HepG2 (cell line): ENCODE results near the gene MOV10L1.

Experiments used
- BORCS8-MEF2B ChIP-seq: sonication (generic); formaldehyde crosslinking; IDR thresholded peaks from 2 replicates; pipeline ENCODE4 v1.8.0; 2022; ENCODE audit warnings: mild to moderate bottlenecking, missing genetic modification reagents
- CTCF ChIP-seq: sonication (generic); formaldehyde crosslinking; IDR thresholded peaks from 2 replicates; pipeline ENCODE4 v1.5.0; 2020; ENCODE audit warnings: mild to moderate bottlenecking, missing genetic modification reagents, moderate library complexity
- E2F1 ChIP-seq: sonication (generic); formaldehyde crosslinking; IDR thresholded peaks from 2 replicates; pipeline ENCODE4 v1.5.0; 2020; ENCODE audit warnings: missing genetic modification reagents
- ESRRA ChIP-seq: sonication (generic); formaldehyde crosslinking; IDR thresholded peaks from 2 replicates; pipeline ENCODE4 v1.5.1; 2020; ENCODE audit warnings: mild to moderate bottlenecking, low read depth, missing genetic modification reagents
- HNRNPH1 ChIP-seq: fragments of 200-400 bp; formaldehyde crosslinking; optimal IDR thresholded peaks from 2 replicates; pipeline ENCODE3; 2017; ENCODE audit warnings: mild to moderate bottlenecking, low read depth, low read length
- JUN ChIP-seq: sonication (generic); formaldehyde crosslinking; IDR thresholded peaks from 2 replicates; pipeline ENCODE4 v1.4.0; 2020; ENCODE audit warnings: mild to moderate bottlenecking, missing genetic modification reagents
- MAX ChIP-seq: IDR thresholded peaks from 2 replicates; pipeline ENCODE4 v1.6.1; 2012; ENCODE audit warnings: inconsistent platforms
- PHF20 ChIP-seq: sonication (generic); formaldehyde crosslinking; IDR thresholded peaks from 2 replicates; pipeline ENCODE4 v1.5.0; 2020; ENCODE audit warnings: mild to moderate bottlenecking, missing genetic modification reagents
- RAD21 ChIP-seq: fragments of 450-650 bp; formaldehyde crosslinking; IDR thresholded peaks from 2 replicates; pipeline ENCODE4 v1.5.0; 2020; ENCODE audit warnings: mild to moderate bottlenecking
- RXRA ChIP-seq: sonication (generic); formaldehyde crosslinking; IDR thresholded peaks from 2 replicates; pipeline ENCODE4 v1.5.1; 2020; ENCODE audit warnings: missing genetic modification reagents
- SP4 ChIP-seq: sonication (generic); formaldehyde crosslinking; IDR thresholded peaks from 2 replicates; pipeline ENCODE4 v1.8.1; 2023; ENCODE audit warnings: mild to moderate bottlenecking, missing genetic modification reagents
- ZBTB49 ChIP-seq: sonication (generic); formaldehyde crosslinking; IDR thresholded peaks from 2 replicates; pipeline ENCODE4 v1.4.0; 2020; ENCODE audit warnings: missing genetic modification reagents, borderline replicate concordance
- ZNF496 ChIP-seq: sonication (generic); formaldehyde crosslinking; IDR thresholded peaks from 2 replicates; pipeline ENCODE4 v1.8.1; 2023; ENCODE audit warnings: mild to moderate bottlenecking, moderate library complexity, missing genetic modification reagents; ENCODE audit not compliant: insufficient replicate concordance

- TF ChIP-seq ESRRA (CRISPR knock-in tag) (no peak), ZNF496 (CRISPR knock-in tag) (no peak), SP4 (no peak), BORCS8-MEF2B (CRISPR knock-in tag) (no peak), PHF20 (CRISPR knock-in tag) (no peak), MAX (no peak), RXRA (CRISPR knock-in tag) (no peak), JUN (CRISPR knock-in tag) (no peak), E2F1 (no peak), ZBTB49 (CRISPR knock-in tag) (no peak), HNRNPH1 (no peak), RAD21 (CRISPR knock-in tag) (no peak), CTCF (no peak)
These were observed 48.3 kb upstream of the MOV10L1 start for GRCh38 chr22:50041361-50042065.
